NCI-H345 treated with DMSO at 0.1 percent for 48 hours (cell line): ENCODE measurements around the gene STAT6.

ENCODE experiments used
- DNase-seq: peaks from one replicate; lab custom pipeline; 2025; ENCODE audit not compliant: unreplicated experiment; lab: John Stamatoyannopoulos, UW

Gene STAT6

GRCh38 chr12:57111031-57111734, at the start of gene STAT6:
TSS of gene STAT6 (minus strand) at chr12:57111362. CDS start at chr12:57108278, 3,084 bp downstream.
- no peak for DNase-seq

GRCh38 chr12:57160741-57161140, 49.6 kb upstream of the STAT6 start:
- no peak for DNase-seq

GRCh38 chr12:57160040-57160439, 48.9 kb upstream of the STAT6 start:
- DNase-seq, result no peak

- no peak for DNase-seq
These were observed 48.1 kb upstream of the STAT6 start for GRCh38 chr12:57159311-57159710.

- no peak for DNase-seq
These were observed 47.5 kb upstream of the STAT6 start for GRCh38 chr12:57158665-57159064.

GRCh38 chr12:57158186-57158585, 47.0 kb upstream of the STAT6 start:
- DNase-seq, result no peak

GRCh38 chr12:57157588-57158173, 46.5 kb upstream of the STAT6 start:
- DNase-seq, result no peak

GRCh38 chr12:57156701-57157403, 45.7 kb upstream of the STAT6 start:
- DNase-seq, result no peak

GRCh38 chr12:57154804-57155434, 43.8 kb upstream of the STAT6 start:
- DNase-seq, result no peak

- no peak for DNase-seq
These were observed 42.9 kb upstream of the STAT6 start for GRCh38 chr12:57154076-57154475.

- DNase-seq, result no peak
These were observed 42.3 kb upstream of the STAT6 start for GRCh38 chr12:57153415-57153997.

- no peak for DNase-seq
These were observed 41.5 kb upstream of the STAT6 start for GRCh38 chr12:57152639-57153038.

- no peak for DNase-seq
These were observed 40.8 kb upstream of the STAT6 start for GRCh38 chr12:57151741-57152630.

- no peak for DNase-seq
These were observed 39.3 kb upstream of the STAT6 start for GRCh38 chr12:57150400-57151000.

- DNase-seq, result no peak
These were observed 38.2 kb upstream of the STAT6 start for GRCh38 chr12:57149245-57149900.

GRCh38 chr12:57148469-57149244, 37.5 kb upstream of the STAT6 start:
- no peak for DNase-seq

GRCh38 chr12:57146961-57147944, 36.1 kb upstream of the STAT6 start, which contains the start of gene LRP1-AS:
TSS of gene LRP1-AS (minus strand) at chr12:57147619.
- no peak for DNase-seq
